Measurements from ENCODE around the gene OR51S1. TPM values are rescaled to one million over a fixed set of nuclear protein-coding genes. Genes with fewer than 3 reads are reported as not detected.

OR51S1 gene
- total RNA-seq, 1 donor from 2014 or later, result not detected

GRCh38 chr11:4830909-4831308, 18.1 kb downstream of the OR51S1 start:
- DNase-seq (ENCODE audit: low spot score), result no peak
- Mint-ChIP-seq H3K9me3 (ENCODE audit: low read depth) (no peaks in the 10 kb centered on the region), H3K4me1 (ENCODE audit: low read depth) (no peaks in the 10 kb centered on the region), H3K36me3 (ENCODE audit: low read depth) (no peaks in the 10 kb centered on the region), H3K27me3 (ENCODE audit: low read depth) (peaks cover 19% of the 10 kb centered on the region), H3K4me3 (ENCODE audit: unreplicated experiment) (no peak overlapping the region), H3K27ac (ENCODE audit: unreplicated experiment) (no peak overlapping the region)
- TF ChIP-seq CTCF (IDR thresholded peaks at IDR 0.05), result no peak

GRCh38 chr11:4830346-4830745, 18.7 kb downstream of the OR51S1 start:
- peaks cover 17% of the 10 kb centered on the region for H3K27me3 Mint-ChIP-seq (ENCODE audit: low read depth)
- no peak overlapping the region for H3K4me3 Mint-ChIP-seq (ENCODE audit: unreplicated experiment)
- no peaks in the 10 kb centered on the region for H3K9me3 Mint-ChIP-seq (ENCODE audit: low read depth)
- H3K4me1 Mint-ChIP-seq (ENCODE audit: low read depth), result no peaks in the 10 kb centered on the region
- no peak for DNase-seq (ENCODE audit: low spot score)
- no peak overlapping the region for H3K27ac Mint-ChIP-seq (ENCODE audit: unreplicated experiment)
- H3K36me3 Mint-ChIP-seq (ENCODE audit: low read depth), result no peaks in the 10 kb centered on the region
- no peak for TF ChIP-seq CTCF (IDR thresholded peaks at IDR 0.05)

- no peak for DNase-seq (ENCODE audit: low spot score)
- no peaks in the 10 kb centered on the region for H3K4me1 Mint-ChIP-seq (ENCODE audit: low read depth)
- no peak overlapping the region for H3K27ac Mint-ChIP-seq (ENCODE audit: unreplicated experiment)
- H3K27me3 Mint-ChIP-seq (ENCODE audit: low read depth), result peaks cover 6% of the 10 kb centered on the region
- TF ChIP-seq CTCF (IDR thresholded peaks at IDR 0.05), result peak; percentile 85
- no peaks in the 10 kb centered on the region for H3K9me3 Mint-ChIP-seq (ENCODE audit: low read depth)
- no peak overlapping the region for H3K4me3 Mint-ChIP-seq (ENCODE audit: unreplicated experiment)
- no peaks in the 10 kb centered on the region for H3K36me3 Mint-ChIP-seq (ENCODE audit: low read depth)
Measured at GRCh38 chr11:4826425-4826824, 22.6 kb downstream of the OR51S1 start.

- Mint-ChIP-seq H3K27me3 (ENCODE audit: low read depth) (peaks cover 6% of the 10 kb centered on the region), H3K36me3 (ENCODE audit: low read depth) (no peaks in the 10 kb centered on the region), H3K9me3 (ENCODE audit: low read depth) (no peaks in the 10 kb centered on the region), H3K27ac (ENCODE audit: unreplicated experiment) (no peak overlapping the region), H3K4me3 (ENCODE audit: unreplicated experiment) (no peak overlapping the region), H3K4me1 (ENCODE audit: low read depth) (peaks cover 3% of the 10 kb centered on the region)
- no peak for TF ChIP-seq CTCF (IDR thresholded peaks at IDR 0.05)
- no peak for DNase-seq (ENCODE audit: low spot score)
Measured at GRCh38 chr11:4825132-4825531, 23.9 kb downstream of the OR51S1 start.

GRCh38 chr11:4821021-4821420, 28.0 kb downstream of the OR51S1 start, which contains the start of gene OR51F2:
TSS of gene OR51F2 (plus strand) at chr11:4821321. CDS start at chr11:4821422, 101 bp downstream.
- H3K27ac Mint-ChIP-seq (ENCODE audit: unreplicated experiment), result no peak within 1 kb of the TSS
- TF ChIP-seq CTCF (IDR thresholded peaks at IDR 0.05), result no peak
- H3K9me3 Mint-ChIP-seq (ENCODE audit: low read depth), result no peaks in the 10 kb centered on the region
- DNase-seq (ENCODE audit: low spot score), result no peak
- no peaks in the 10 kb centered on the region for H3K36me3 Mint-ChIP-seq (ENCODE audit: low read depth)
- peaks cover 9% of the 10 kb centered on the region for H3K27me3 Mint-ChIP-seq (ENCODE audit: low read depth)
- H3K4me3 Mint-ChIP-seq (ENCODE audit: unreplicated experiment), result no peak within 1 kb of the TSS
- H3K4me1 Mint-ChIP-seq (ENCODE audit: low read depth), result peaks cover 6% of the 10 kb centered on the region
